Neural progenitor cell (in vitro differentiated cells): Measurements from ENCODE around the gene ATXN1L. TPM values are rescaled to one million over a fixed set of nuclear protein-coding genes. Genes with fewer than 3 reads are reported as not detected.

Experiments
- DNase-seq: peaks from one replicate; pipeline ENCODE4 v3.0.0-alpha.2; 2016; ENCODE audit warnings: low spot score
- H2AFZ ChIP-seq: fragments of 200-600 bp; sonication (generic); replicated peaks from 2 replicates; pipeline ENCODE4 v1.6.1; 2016; ENCODE audit warnings: antibody characterized with exemption
- H3F3A ChIP-seq: fragments of 200-600 bp; sonication (generic); 2 replicates; pipeline ENCODE4 v1.6.1; 2016; ENCODE audit warnings: antibody characterized with exemption, low read depth
- H3K27ac ChIP-seq: fragments of 200-600 bp; sonication (generic); 2 replicates; pipeline ENCODE4 v1.5.1; 2016; ENCODE audit warnings: mild to moderate bottlenecking
- H3K27me3 ChIP-seq: fragments of 200-600 bp; sonication (generic); 2 replicates; pipeline ENCODE4 v1.6.1; 2016; ENCODE audit warnings: mild to moderate bottlenecking, moderate library complexity
- H3K36me3 ChIP-seq: fragments of 200-600 bp; sonication (generic); 2 replicates; pipeline ENCODE4 v1.5.1; 2016
- H3K4me1 ChIP-seq: fragments of 200-600 bp; sonication (generic); 2 replicates; pipeline ENCODE4 v1.6.1; 2016; ENCODE audit warnings: mixed run types
- H3K4me2 ChIP-seq: fragments of 200-600 bp; sonication (generic); 2 replicates; pipeline ENCODE4 v1.6.1; 2016
- H3K4me3 ChIP-seq: fragments of 200-600 bp; sonication (generic); 2 replicates; pipeline ENCODE4 v1.5.1; 2016
- H3K79me2 ChIP-seq: fragments of 200-600 bp; sonication (generic); 2 replicates; pipeline ENCODE4 v1.6.1; 2016; ENCODE audit warnings: low read depth
- H3K9ac ChIP-seq: fragments of 200-600 bp; sonication (generic); 2 replicates; pipeline ENCODE4 v1.6.1; 2016
- H3K9me3 ChIP-seq: fragments of 200-600 bp; sonication (generic); 2 replicates; pipeline ENCODE4 v1.5.1; 2016; ENCODE audit warnings: low read depth
- H4K20me1 ChIP-seq: fragments of 200-600 bp; sonication (generic); 2 replicates; pipeline ENCODE4 v1.6.1; 2016; ENCODE audit warnings: low read depth
- H3K27ac Mint-ChIP-seq: 3 replicates; pipeline ENCODE4 v1.8.0; 2021; ENCODE audit warnings: mixed read lengths
- H3K27me3 Mint-ChIP-seq: 2 replicates; pipeline ENCODE4 v1.8.0; 2022; ENCODE audit warnings: low read depth, mild to moderate bottlenecking, inconsistent platforms, moderate library complexity, mixed read lengths; ENCODE audit not compliant: insufficient read depth
- H3K36me3 Mint-ChIP-seq: 3 replicates; pipeline ENCODE4 v1.8.0; 2021; ENCODE audit warnings: mixed read lengths
- H3K4me1 Mint-ChIP-seq: 3 replicates; pipeline ENCODE4 v1.8.0; 2021; ENCODE audit warnings: mixed read lengths
- H3K4me3 Mint-ChIP-seq: 3 replicates; pipeline ENCODE4 v1.8.0; 2021; ENCODE audit warnings: mild to moderate bottlenecking, moderate library complexity, mixed read lengths
- H3K9me3 Mint-ChIP-seq: 3 replicates; pipeline ENCODE4 v1.8.0; 2020; ENCODE audit warnings: mixed read lengths
- CTCF ChIP-seq: fragments of 200-600 bp; sonication (generic); IDR thresholded peaks from 2 replicates; pipeline ENCODE4 v1.5.1; 2017; ENCODE audit warnings: antibody characterized with exemption, mild to moderate bottlenecking
- EZH2 ChIP-seq: fragments of 200-600 bp; sonication (generic); IDR thresholded peaks from 2 replicates; pipeline ENCODE4 v1.6.1; 2017; ENCODE audit warnings: antibody characterized with exemption, mild to moderate bottlenecking, moderate library complexity
- EZH2phosphoT487 ChIP-seq: fragments of 200-600 bp; sonication (generic); IDR thresholded peaks from 2 replicates; pipeline ENCODE4 v1.6.1; 2017; ENCODE audit warnings: antibody characterized with exemption
- total RNA-seq: library from RNA; depleted of rRNA; stranded (reverse); fragments of >200 nt; gene quantifications from 2 replicates; pipeline ENCODE4 v1.2.3, GENCODE V29; 2015; ENCODE audit warnings: low replicate concordance

ATXN1L gene
- total RNA-seq, 1 donor from 2014 or later = 19.8 TPM

GRCh38 chr16:71883168-71883848, 37.5 kb downstream of the ATXN1L start:
- Histone ChIP-seq H3K9ac (peak overlapping the region; percentile 94), H3K36me3 (peaks cover 3% of the 10 kb centered on the region), H3K4me3 (peak overlapping the region; percentile 98), H3K9me3 (no peaks in the 10 kb centered on the region), H3K27ac (peak overlapping the region; percentile 86), H4K20me1 (peaks cover 23% of the 10 kb centered on the region), H3K27me3 (peaks cover 6% of the 10 kb centered on the region), H3K4me2 (peak overlapping the region; percentile 75), H3K79me2 (peaks cover 5% of the 10 kb centered on the region), H2AFZ (peak overlapping the region; percentile 99), H3F3A (peaks cover 25% of the 10 kb centered on the region), H3K4me1 (peaks cover 8% of the 10 kb centered on the region)
- Mint-ChIP-seq H3K36me3 (peaks cover 15% of the 10 kb centered on the region), H3K27ac (peak overlapping the region; percentile 90), H3K27me3 (peaks cover 7% of the 10 kb centered on the region), H3K4me3 (peak overlapping the region; percentile 92), H3K9me3 (no peaks in the 10 kb centered on the region), H3K4me1 (peaks cover 20% of the 10 kb centered on the region)
- DNase-seq = no peak
- TF ChIP-seq CTCF (peak; percentile 64), EZH2phosphoT487 (no peak)

GRCh38 chr16:71883849-71884638, 38.3 kb downstream of the ATXN1L start, which contains the start of gene ZNF821:
ZNF821 (minus strand) TSS chr16:71884182; CDS start chr16:71879946, 4,236 bp downstream.
- H3K4me2 ChIP-seq = peak within 1 kb of the TSS; percentile 75
- peaks cover 23% of the 10 kb centered on the region for H4K20me1 ChIP-seq
- peak within 1 kb of the TSS; percentile 98 for H3K4me3 ChIP-seq
- peaks cover 6% of the 10 kb centered on the region for H3K27me3 ChIP-seq
- peak within 1 kb of the TSS; percentile 90 for H3K27ac Mint-ChIP-seq
- H3K79me2 ChIP-seq = peaks cover 5% of the 10 kb centered on the region
- no peaks in the 10 kb centered on the region for H3K9me3 Mint-ChIP-seq
- peak; percentile 98 for DNase-seq
- TF ChIP-seq EZH2 = no peak
- peak; percentile 6 for TF ChIP-seq CTCF
- peaks cover 13% of the 10 kb centered on the region for H3K36me3 Mint-ChIP-seq
- peaks cover 20% of the 10 kb centered on the region for H3K4me1 Mint-ChIP-seq
- H3K27ac ChIP-seq = peak within 1 kb of the TSS; percentile 86
- peaks cover 25% of the 10 kb centered on the region for H3F3A ChIP-seq
- H3K36me3 ChIP-seq = peaks cover 3% of the 10 kb centered on the region
- H3K27me3 Mint-ChIP-seq = peaks cover 7% of the 10 kb centered on the region
- H3K4me3 Mint-ChIP-seq = peak within 1 kb of the TSS; percentile 96
- peaks cover 8% of the 10 kb centered on the region for H3K4me1 ChIP-seq
- peak within 1 kb of the TSS; percentile 94 for H3K9ac ChIP-seq
- H2AFZ ChIP-seq = peak within 1 kb of the TSS; percentile 99
- H3K9me3 ChIP-seq = no peaks in the 10 kb centered on the region

GRCh38 chr16:71885261-71885650, 39.5 kb downstream of the ATXN1L start:
- Histone ChIP-seq H3K9me3 (no peaks in the 10 kb centered on the region), H2AFZ (no peak overlapping the region), H3F3A (peaks cover 25% of the 10 kb centered on the region), H3K4me1 (peaks cover 8% of the 10 kb centered on the region), H3K9ac (no peak overlapping the region), H3K4me3 (no peak overlapping the region), H3K36me3 (peaks cover 3% of the 10 kb centered on the region), H3K27me3 (peaks cover 6% of the 10 kb centered on the region), H3K79me2 (peaks cover 5% of the 10 kb centered on the region), H3K4me2 (no peak overlapping the region), H4K20me1 (peaks cover 23% of the 10 kb centered on the region), H3K27ac (no peak overlapping the region)
- no peak for DNase-seq
- Mint-ChIP-seq H3K4me1 (peaks cover 20% of the 10 kb centered on the region), H3K9me3 (no peaks in the 10 kb centered on the region), H3K36me3 (peaks cover under 1% of the 10 kb centered on the region), H3K27me3 (peaks cover 7% of the 10 kb centered on the region), H3K27ac (peak overlapping the region; percentile 21), H3K4me3 (peak overlapping the region; percentile 96)
- TF ChIP-seq CTCF = no peak
- TF ChIP-seq EZH2phosphoT487 = no peak
- no peak for TF ChIP-seq EZH2
